ENCODE results near the gene SLC2A13. TPM values are rescaled to one million over a fixed set of nuclear protein-coding genes. Genes with fewer than 3 reads are reported as not detected.

SLC2A13 gene
- total RNA-seq, 1 experiment from 2014 or later: 7.0 TPM

DNA sequence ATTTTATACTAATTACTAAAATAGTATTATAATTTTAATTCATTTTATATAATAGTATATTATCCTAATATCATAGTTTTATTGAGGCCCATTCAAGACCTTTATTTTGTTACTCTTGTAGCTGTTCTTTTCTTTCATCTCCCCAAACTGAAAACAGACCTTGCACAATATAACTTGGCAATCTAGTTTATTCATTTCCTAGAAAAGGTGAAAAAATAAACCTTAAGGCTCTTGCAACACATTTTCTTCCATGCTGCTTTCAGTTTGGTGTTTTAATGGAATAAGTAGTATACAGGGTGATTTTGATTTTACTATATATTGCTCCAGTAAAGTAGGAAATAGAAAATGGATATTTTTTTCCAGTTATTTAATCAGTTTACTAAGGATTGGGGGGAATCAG is 174.0 kb downstream of the SLC2A13 start:
- H3K27ac Mint-ChIP-seq: no peak overlapping the region
- Histone ChIP-seq H3K9me3 (ENCODE audit: control insufficient read depth, low read depth, low read length) (no peaks in the 10 kb centered on the region), H4K5ac (ENCODE audit: insufficient read length, low read depth, low read length) (no peak overlapping the region), H4K8ac (replicated peaks; ENCODE audit: insufficient read length, low read depth, low read length) (no peak overlapping the region), H2BK15ac (ENCODE audit: low read depth, low read length) (no peak overlapping the region), H2BK20ac (ENCODE audit: low read depth, low read length, poor library complexity, severe bottlenecking) (no peak overlapping the region), H3K4ac (ENCODE audit: low read depth, low read length) (no peak overlapping the region), H2AK5ac (ENCODE audit: insufficient read length, low read length) (no peak overlapping the region), H3K18ac (ENCODE audit: insufficient read length, low read depth, low read length) (no peak overlapping the region), H3K4me2 (ENCODE audit: insufficient read depth, insufficient read length, low read length) (no peak overlapping the region), H3K4me1 (ENCODE audit: insufficient read depth, low read length) (no peaks in the 10 kb centered on the region), H4K91ac (ENCODE audit: insufficient read length, low read depth, low read length) (no peak overlapping the region), H3K27me3 (ENCODE audit: insufficient read depth, low read length) (no peaks in the 10 kb centered on the region), H2BK120ac (ENCODE audit: low read depth, low read length, poor library complexity, severe bottlenecking) (no peak overlapping the region), H3K23ac (ENCODE audit: insufficient read length, low read depth, low read length) (no peak overlapping the region), H3K56ac (ENCODE audit: insufficient read length, low read depth, low read length) (no peak overlapping the region), H3K9ac (ENCODE audit: extremely low read depth, insufficient read length, low read length) (no peak overlapping the region), H3K79me1 (ENCODE audit: insufficient read depth, low read depth, low read length, poor library complexity, severe bottlenecking) (no peaks in the 10 kb centered on the region), H2AFZ (ENCODE audit: low read length) (no peak overlapping the region), H2BK12ac (ENCODE audit: insufficient read length, low read depth, low read length) (no peak overlapping the region), H4K20me1 (ENCODE audit: control insufficient read depth, insufficient read depth, insufficient read length) (no peaks in the 10 kb centered on the region), H3K79me2 (ENCODE audit: insufficient read depth, low read length) (no peaks in the 10 kb centered on the region), H2BK5ac (ENCODE audit: insufficient read length, low read length) (no peak overlapping the region), H3K14ac (ENCODE audit: insufficient read depth, low read length) (no peak overlapping the region), H3K27ac (ENCODE audit: insufficient read length, low read depth, low read length) (no peak overlapping the region), H3K23me2 (ENCODE audit: insufficient read length, low read depth, low read length, poor library complexity, severe bottlenecking) (no peaks in the 10 kb centered on the region), H3T11ph (ENCODE audit: low read length) (no peak overlapping the region)
- no peak for DNase-seq
- TF ChIP-seq, protein P1, sequence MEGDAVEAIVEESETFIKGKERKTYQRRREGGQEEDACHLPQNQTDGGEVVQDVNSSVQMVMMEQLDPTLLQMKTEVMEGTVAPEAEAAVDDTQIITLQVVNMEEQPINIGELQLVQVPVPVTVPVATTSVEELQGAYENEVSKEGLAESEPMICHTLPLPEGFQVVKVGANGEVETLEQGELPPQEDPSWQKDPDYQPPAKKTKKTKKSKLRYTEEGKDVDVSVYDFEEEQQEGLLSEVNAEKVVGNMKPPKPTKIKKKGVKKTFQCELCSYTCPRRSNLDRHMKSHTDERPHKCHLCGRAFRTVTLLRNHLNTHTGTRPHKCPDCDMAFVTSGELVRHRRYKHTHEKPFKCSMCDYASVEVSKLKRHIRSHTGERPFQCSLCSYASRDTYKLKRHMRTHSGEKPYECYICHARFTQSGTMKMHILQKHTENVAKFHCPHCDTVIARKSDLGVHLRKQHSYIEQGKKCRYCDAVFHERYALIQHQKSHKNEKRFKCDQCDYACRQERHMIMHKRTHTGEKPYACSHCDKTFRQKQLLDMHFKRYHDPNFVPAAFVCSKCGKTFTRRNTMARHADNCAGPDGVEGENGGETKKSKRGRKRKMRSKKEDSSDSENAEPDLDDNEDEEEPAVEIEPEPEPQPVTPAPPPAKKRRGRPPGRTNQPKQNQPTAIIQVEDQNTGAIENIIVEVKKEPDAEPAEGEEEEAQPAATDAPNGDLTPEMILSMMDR (conservative IDR thresholded peaks at IDR 0.05): no peak
- no peak overlapping the region for H3K4me3 Mint-ChIP-seq
- no peaks in the 10 kb centered on the region for H3K9me3 Mint-ChIP-seq
- H3K4me1 Mint-ChIP-seq: no peaks in the 10 kb centered on the region
- H3K27me3 Mint-ChIP-seq (ENCODE audit: low read depth): no peaks in the 10 kb centered on the region
- no peaks in the 10 kb centered on the region for H3K36me3 Mint-ChIP-seq (ENCODE audit: insufficient read depth in 1 of 3, low read depth in 3 of 3)
